AG04450 (cell line): ENCODE results near the gene PHF21B. TPM values are rescaled to one million over a fixed set of nuclear protein-coding genes. Genes with fewer than 3 reads are reported as not detected.

ENCODE experiments used
- CTCF ChIA-PET: fragments of 300-600, 350-600 bp; formaldehyde crosslinking; extraction: SDS; loops from one replicate; lab custom pipeline; 2022; ENCODE audit warnings: antibody characterized with exemption, inconsistent platforms; lab: Charles Lee
- POLR2A ChIA-PET: fragments of 350-600 bp; formaldehyde crosslinking; extraction: SDS; loops from one replicate; lab custom pipeline; 2021; ENCODE audit warnings: antibody characterized with exemption, inconsistent platforms; lab: Yijun Ruan, JAX
- DNase-seq: peaks from one replicate; pipeline ENCODE4 v3.0.0-alpha.2; 2011; ENCODE audit warnings: low read depth, low spot score
- H3K27ac ChIP-seq: one replicate; pipeline ENCODE4 v1.5.1; 2012; ENCODE audit warnings: low read depth, low read length, control low read depth
- H3K27me3 ChIP-seq: one replicate; pipeline ENCODE4 v1.6.0; 2012; ENCODE audit warnings: low read length; ENCODE audit not compliant: control insufficient read depth, insufficient read depth
- H3K4me3 ChIP-seq: 2 replicates; pipeline ENCODE4 v1.5.1; 2011; ENCODE audit warnings: mild to moderate bottlenecking, low read depth, low read length, control low read depth
- H3K9me3 ChIP-seq: 2 replicates; pipeline ENCODE4 v1.5.1; 2012; ENCODE audit warnings: low read length; ENCODE audit not compliant: control insufficient read depth, insufficient read depth
- CTCF ChIP-seq: IDR thresholded peaks from 2 replicates; pipeline ENCODE4 v1.5.1; 2011; ENCODE audit warnings: low read depth, low read length, control low read depth, inconsistent platforms
- polyA plus RNA-seq: library from polyadenylated mRNA; depleted of rRNA; stranded (reverse); fragments of >200 nt; gene quantifications from 2 replicates; pipeline ENCODE4 v1.2.3, GENCODE V29; 2011

PHF21B gene
- polyA plus RNA-seq, 1 experiment, result not detected

- TF ChIP-seq CTCF, result no peak
- H3K27ac ChIP-seq, result no peak overlapping the region
- no peak for DNase-seq
- POLR2A ChIA-PET, result no interaction called here
- no peak overlapping the region for H3K4me3 ChIP-seq
- no peaks in the 10 kb centered on the region; the same call in 1 of the 2 replicates for H3K9me3 ChIP-seq
- CTCF ChIA-PET, result no interaction called here
- H3K27me3 ChIP-seq, result peaks cover 25% of the 10 kb centered on the region
Observed at GRCh38 chr22:44934454-44934735, 75.4 kb downstream of the PHF21B start.

GRCh38 chr22:44933666-44934453 is 75.9 kb downstream of the PHF21B start:
- CTCF ChIA-PET, result no interaction called here
- DNase-seq, result no peak
- H3K27ac ChIP-seq, result no peak overlapping the region
- POLR2A ChIA-PET, result no interaction called here
- no peak overlapping the region for H3K4me3 ChIP-seq
- H3K9me3 ChIP-seq, result no peaks in the 10 kb centered on the region; the same call in 1 of the 2 replicates
- peaks cover 28% of the 10 kb centered on the region for H3K27me3 ChIP-seq
- no peak for TF ChIP-seq CTCF

GRCh38 chr22:44932493-44932892 is 77.3 kb downstream of the PHF21B start:
- Histone ChIP-seq H3K27ac (no peak overlapping the region), H3K27me3 (peaks cover 28% of the 10 kb centered on the region), H3K9me3 (no peaks in the 10 kb centered on the region; the same call in 1 of the 2 replicates), H3K4me3 (no peak overlapping the region)
- no peak for TF ChIP-seq CTCF
- DNase-seq, result no peak
- ChIA-PET CTCF (no interaction called here), POLR2A (no interaction called here)

GRCh38 chr22:44931766-44932165 is 78.0 kb downstream of the PHF21B start:
- Histone ChIP-seq H3K4me3 (no peak overlapping the region), H3K9me3 (no peaks in the 10 kb centered on the region; the same call in 1 of the 2 replicates), H3K27ac (no peak overlapping the region), H3K27me3 (peaks cover 28% of the 10 kb centered on the region)
- no peak for TF ChIP-seq CTCF
- ChIA-PET POLR2A (no interaction called here), CTCF (no interaction called here)
- no peak for DNase-seq

GRCh38 chr22:44931077-44931540 is 78.7 kb downstream of the PHF21B start:
- DNase-seq, result no peak
- Histone ChIP-seq H3K27ac (no peak overlapping the region), H3K9me3 (no peaks in the 10 kb centered on the region; the same call in 1 of the 2 replicates), H3K27me3 (peaks cover 25% of the 10 kb centered on the region), H3K4me3 (no peak overlapping the region)
- POLR2A ChIA-PET, result no interaction called here
- CTCF ChIA-PET, result no interaction called here
- no peak for TF ChIP-seq CTCF
